ENCODE measurements around the gene MAPK1.
"Not testable (repeated sequence)": the region's sequence is repeated elsewhere in the genome, so short reads cannot be mapped to it uniquely, and the experiment has no call there.

MAPK1 gene

GRCh38 chr22:21845558-21846453 is 21.6 kb downstream of the MAPK1 start:
- DNase-seq: no peak

- DNase-seq: no peak
Observed at GRCh38 chr22:21842946-21843345, 24.5 kb downstream of the MAPK1 start.

- no peak for DNase-seq
Observed at GRCh38 chr22:21841422-21841821, 26.0 kb downstream of the MAPK1 start.

- DNase-seq: no peak
Observed at GRCh38 chr22:21840236-21840823, 27.1 kb downstream of the MAPK1 start.

GRCh38 chr22:21839765-21840140 is 27.7 kb downstream of the MAPK1 start:
- no peak for DNase-seq

- not testable (repeated sequence) for DNase-seq
Observed at GRCh38 chr22:21839104-21839764, 28.2 kb downstream of the MAPK1 start.

GRCh38 chr22:21837248-21837979 is 30.0 kb downstream of the MAPK1 start:
- DNase-seq: no peak

GRCh38 chr22:21836486-21836885 is 31.0 kb downstream of the MAPK1 start:
- DNase-seq: not testable (repeated sequence)

GRCh38 chr22:21835378-21835777 is 32.1 kb downstream of the MAPK1 start:
- no peak for DNase-seq

GRCh38 chr22:21834869-21835268 is 32.6 kb downstream of the MAPK1 start:
- DNase-seq: no peak

GRCh38 chr22:21832291-21833290 is 34.9 kb downstream of the MAPK1 start:
- no peak for DNase-seq

GRCh38 chr22:21829523-21829922 is 37.9 kb downstream of the MAPK1 start:
- DNase-seq: no peak

GRCh38 chr22:21828268-21828638 is 39.2 kb downstream of the MAPK1 start:
- no peak for DNase-seq

GRCh38 chr22:21827628-21828267 is 39.7 kb downstream of the MAPK1 start:
- no peak for DNase-seq

- DNase-seq: no peak
Observed at GRCh38 chr22:21826204-21826603, 41.2 kb downstream of the MAPK1 start.

- not testable (repeated sequence) for DNase-seq
Observed at GRCh38 chr22:21824962-21825361, 42.5 kb downstream of the MAPK1 start.

GRCh38 chr22:21824445-21824912 is 43.0 kb downstream of the MAPK1 start:
- no peak for DNase-seq

- no peak for DNase-seq
Observed at GRCh38 chr22:21823740-21824444, 43.6 kb downstream of the MAPK1 start.

GRCh38 chr22:21819183-21819770 is 48.2 kb downstream of the MAPK1 start:
- no peak for DNase-seq
